Transverse colon (tissue), 4 donors: ENCODE measurements around the gene HHIPL2. TPM values are rescaled to one million over a fixed set of nuclear protein-coding genes. Genes with fewer than 3 reads are reported as not detected.
"Not testable (repeated sequence)": the region's sequence is repeated elsewhere in the genome, so short reads cannot be mapped to it uniquely, and the experiment has no call there.

Experiments
- DNase-seq: peaks from one replicate; pipeline ENCODE4 v3.0.0-alpha.2; 2019
- H3K27ac ChIP-seq, 4 donors: fragments of 200-600 bp; sonication (generic); 2 replicates each; pipeline ENCODE4 v1.5.1; 2016 to 2018; ENCODE audit warnings: inconsistent platforms in 4 of 4
- H3K27me3 ChIP-seq: fragments of 200-600 bp; sonication (generic); 2 replicates; pipeline ENCODE4 v1.5.1; 2017; ENCODE audit warnings: inconsistent platforms
- H3K36me3 ChIP-seq, 4 donors: fragments of 200-600 bp; sonication (generic); 2 replicates each; pipeline ENCODE4 v1.5.1; 2017 to 2019; ENCODE audit warnings: inconsistent platforms in 4 of 4
- H3K4me1 ChIP-seq, 4 donors: fragments of 200-600 bp; sonication (generic); 2 replicates each; pipeline ENCODE4 v1.5.1; 2017 to 2020; ENCODE audit warnings: inconsistent platforms in 4 of 4
- H3K4me3 ChIP-seq, 4 donors: fragments of 200-600 bp; sonication (generic); 1 replicate in 1 of 4; 2 replicates in 3 of 4; pipeline versions ENCODE4 v1.5.1 to v1.6.1; 2017 to 2019; ENCODE audit warnings: inconsistent platforms in 4 of 4
- H3K9me3 ChIP-seq, 2 donors: fragments of 200-600 bp; sonication (generic); 2 replicates each; pipeline ENCODE4 v1.5.1; 2017 to 2019; ENCODE audit warnings: inconsistent platforms in 2 of 2
- WGBS, 2 donors: methylation state at CpG; one replicate each; pipeline ENCODE4 v1.1.5; 2018; ENCODE audit warnings: low coverage in 1 of 2; 5-methylcytosine and 5-hydroxymethylcytosine counted together
- in situ Hi-C, 4 donors: fragments of 200-750 bp; cut with MboI; loops; one replicate each; pipeline versions ENCODE4 v1.15.0 to v1.15.1; 2017; ENCODE audit warnings: low sequenced_read_pairs in 3 of 4, low pct_ligation_motif_present in 1 of 4, low pct_unique_long_range_greater_than_20kb in 1 of 4
- intact Hi-C: fragments of 100-400 bp; cut with DNase I; formaldehyde crosslinking; loops from one replicate; pipeline ENCODE4 v1.15.1; 2023; ENCODE audit warnings: low total_unique reads
- small RNA-seq, 4 donors: library from RNA; depleted of rRNA; stranded (forward); fragments of <200 nt; gene quantifications; one replicate each; pipeline ENCODE3, GENCODE V24; 2016
- total RNA-seq, 4 donors: library from RNA; depleted of rRNA; stranded (reverse); fragments of >200 nt; gene quantifications; one replicate each; pipeline ENCODE4 v1.1.0, GENCODE V29; 2016

Gene HHIPL2
- total RNA-seq, 4 donors from 2014 or later: 0.32 to 0.41 TPM; not detected in 2

- DNase-seq, H3K4me1 ChIP-seq, H3K9me3 ChIP-seq, in situ Hi-C loops, intact Hi-C loops, H3K27ac ChIP-seq, H3K27me3 ChIP-seq, H3K4me3 ChIP-seq, H3K36me3 ChIP-seq: not testable (repeated sequence)
- WGBS, 2 donors: 92% methylated on average over 5 of the region's 5 CpGs; no CpG with 5 or more reads in 1 of the 2 donors
Measured at GRCh38 chr1:222476436-222476835, 71.5 kb downstream of the HHIPL2 start.

- 75 to 92% methylated on average over 2 to 14 of the region's 17 CpGs for WGBS, 2 donors
- in situ Hi-C loops: loop anchor here in 3 of 4 donors (25.0 kb wide), 3 partner anchors 361 to 986 kb away; no protein-coding TSS in a partner anchor
Measured at GRCh38 chr1:222473717-222474116, 74.2 kb downstream of the HHIPL2 start.

GRCh38 chr1:222472776-222473540 is 74.9 kb downstream of the HHIPL2 start:
- H3K27me3 ChIP-seq, H3K4me3 ChIP-seq, H3K9me3 ChIP-seq, H3K4me1 ChIP-seq, DNase-seq, H3K36me3 ChIP-seq, intact Hi-C loops, H3K27ac ChIP-seq: not testable (repeated sequence)
- in situ Hi-C loops: loop anchor here in 3 of 4 donors (25.0 kb wide), 3 partner anchors 361 to 986 kb away; no protein-coding TSS in a partner anchor
- WGBS, 2 donors: 95% methylated on average over 33 of the region's 33 CpGs; no CpG with 5 or more reads in 1 of the 2 donors

More at GRCh38 chr1:222473717-222474116, 74.2 kb downstream of the HHIPL2 start:
- H3K36me3 ChIP-seq, H3K9me3 ChIP-seq, H3K27ac ChIP-seq, intact Hi-C loops, H3K4me3 ChIP-seq, H3K4me1 ChIP-seq, H3K27me3 ChIP-seq, DNase-seq: not testable (repeated sequence)

Small RNA genes lying within 50 kb of the gene (small RNA-seq; reads per million reads assigned to genes)
- 0 reads per million in 4 donors for gene RNU6-791P

Other genes with a start within 250 kb of the HHIPL2 start
- gene TAF1A, start 41.8 kb upstream of the HHIPL2 start, total RNA-seq: 10 to 100 TPM in 1 of 4 donors, 1 to 10 TPM in 3; 2.2 to 10.1 (median 4.1) TPM
- 100 to 1,000 TPM in 1 of 4 donors, 10 to 100 TPM in 3; 39.2 to 185 (median 49.1) TPM for gene MIA3, start 70.0 kb upstream of the HHIPL2 start, total RNA-seq
- gene AIDA, start 164.4 kb upstream of the HHIPL2 start, total RNA-seq: 10 to 100 TPM; 25.8 to 41.4 (median 36.4) TPM
- 10 to 100 TPM; 20.9 to 53.7 (median 43.3) TPM for gene BROX, start 164.5 kb upstream of the HHIPL2 start, total RNA-seq
- gene FAM177B, start 189.1 kb upstream of the HHIPL2 start, total RNA-seq: 10 to 100 TPM in 1 of 4 donors, 1 to 10 TPM in 1, not detected in 2; 4.0 to 13.9 TPM